ENCODE measurements around the gene CHD6. TPM values are rescaled to one million over a fixed set of nuclear protein-coding genes. Genes with fewer than 3 reads are reported as not detected.

CHD6 gene
- total RNA-seq, 6 experiments from 2014 or later, result 24.7 to 28.9 (median 27.1) TPM

DNA sequence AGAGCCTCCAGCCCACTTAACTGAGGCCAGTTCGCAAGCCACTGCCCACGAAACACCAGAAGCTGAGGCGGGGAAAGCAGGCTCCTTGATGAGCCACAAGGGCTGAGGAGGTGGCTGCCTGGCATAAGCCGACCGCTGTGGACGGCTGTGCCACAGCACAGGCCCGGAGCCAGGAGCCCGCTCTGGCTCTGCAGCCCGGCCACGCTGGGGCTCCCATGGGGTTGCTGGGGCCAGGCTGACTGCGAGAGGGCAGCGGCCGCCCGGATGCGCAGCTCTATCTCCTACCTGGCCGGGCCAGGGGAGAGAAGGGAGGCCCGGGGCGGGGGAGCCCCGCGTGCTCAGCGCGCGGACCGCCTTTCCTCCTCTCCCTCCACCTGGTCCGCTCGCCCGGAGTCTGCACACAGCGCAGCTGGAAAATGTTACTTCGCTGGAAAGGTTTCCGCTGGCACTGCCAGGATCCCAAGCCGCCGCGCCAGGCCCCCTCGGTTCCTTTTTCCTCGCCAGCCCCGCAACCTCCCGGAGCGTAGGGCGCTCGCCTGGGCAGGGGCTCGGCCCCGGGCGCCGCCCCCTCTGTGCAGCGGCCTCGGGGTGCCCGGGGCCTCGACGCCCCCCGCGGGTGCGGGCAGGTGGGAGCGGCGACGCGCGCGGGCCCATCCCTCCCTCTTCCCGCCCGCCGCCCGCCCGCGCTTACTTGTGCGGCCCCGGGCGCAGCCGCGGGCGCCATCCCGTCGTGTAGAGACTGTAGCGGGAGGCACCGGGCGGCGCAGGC is 252.2 kb downstream of the CHD6 start:
- H3K27me3 Mint-ChIP-seq (ENCODE audit: insufficient read depth), result peaks cover 41% of the 10 kb centered on the region
- no peak overlapping the region for H3K27ac Mint-ChIP-seq
- H3K4me1 Mint-ChIP-seq (ENCODE audit: low read depth), result peaks cover 5% of the 10 kb centered on the region; the same call in 1 of the 2 replicates
- 0 out of 2 replicates have a peak overlapping the region, but pooled peaks have one; percentile 4 for H3K4me3 Mint-ChIP-seq
- no peaks in the 10 kb centered on the region for H3K9me3 Mint-ChIP-seq
- TF ChIP-seq, protein P1, sequence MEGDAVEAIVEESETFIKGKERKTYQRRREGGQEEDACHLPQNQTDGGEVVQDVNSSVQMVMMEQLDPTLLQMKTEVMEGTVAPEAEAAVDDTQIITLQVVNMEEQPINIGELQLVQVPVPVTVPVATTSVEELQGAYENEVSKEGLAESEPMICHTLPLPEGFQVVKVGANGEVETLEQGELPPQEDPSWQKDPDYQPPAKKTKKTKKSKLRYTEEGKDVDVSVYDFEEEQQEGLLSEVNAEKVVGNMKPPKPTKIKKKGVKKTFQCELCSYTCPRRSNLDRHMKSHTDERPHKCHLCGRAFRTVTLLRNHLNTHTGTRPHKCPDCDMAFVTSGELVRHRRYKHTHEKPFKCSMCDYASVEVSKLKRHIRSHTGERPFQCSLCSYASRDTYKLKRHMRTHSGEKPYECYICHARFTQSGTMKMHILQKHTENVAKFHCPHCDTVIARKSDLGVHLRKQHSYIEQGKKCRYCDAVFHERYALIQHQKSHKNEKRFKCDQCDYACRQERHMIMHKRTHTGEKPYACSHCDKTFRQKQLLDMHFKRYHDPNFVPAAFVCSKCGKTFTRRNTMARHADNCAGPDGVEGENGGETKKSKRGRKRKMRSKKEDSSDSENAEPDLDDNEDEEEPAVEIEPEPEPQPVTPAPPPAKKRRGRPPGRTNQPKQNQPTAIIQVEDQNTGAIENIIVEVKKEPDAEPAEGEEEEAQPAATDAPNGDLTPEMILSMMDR (IDR thresholded peaks at IDR 0.05), result no peak
- no peak for DNase-seq
- H3K36me3 Mint-ChIP-seq (ENCODE audit: low read depth), result no peaks in the 10 kb centered on the region

DNA sequence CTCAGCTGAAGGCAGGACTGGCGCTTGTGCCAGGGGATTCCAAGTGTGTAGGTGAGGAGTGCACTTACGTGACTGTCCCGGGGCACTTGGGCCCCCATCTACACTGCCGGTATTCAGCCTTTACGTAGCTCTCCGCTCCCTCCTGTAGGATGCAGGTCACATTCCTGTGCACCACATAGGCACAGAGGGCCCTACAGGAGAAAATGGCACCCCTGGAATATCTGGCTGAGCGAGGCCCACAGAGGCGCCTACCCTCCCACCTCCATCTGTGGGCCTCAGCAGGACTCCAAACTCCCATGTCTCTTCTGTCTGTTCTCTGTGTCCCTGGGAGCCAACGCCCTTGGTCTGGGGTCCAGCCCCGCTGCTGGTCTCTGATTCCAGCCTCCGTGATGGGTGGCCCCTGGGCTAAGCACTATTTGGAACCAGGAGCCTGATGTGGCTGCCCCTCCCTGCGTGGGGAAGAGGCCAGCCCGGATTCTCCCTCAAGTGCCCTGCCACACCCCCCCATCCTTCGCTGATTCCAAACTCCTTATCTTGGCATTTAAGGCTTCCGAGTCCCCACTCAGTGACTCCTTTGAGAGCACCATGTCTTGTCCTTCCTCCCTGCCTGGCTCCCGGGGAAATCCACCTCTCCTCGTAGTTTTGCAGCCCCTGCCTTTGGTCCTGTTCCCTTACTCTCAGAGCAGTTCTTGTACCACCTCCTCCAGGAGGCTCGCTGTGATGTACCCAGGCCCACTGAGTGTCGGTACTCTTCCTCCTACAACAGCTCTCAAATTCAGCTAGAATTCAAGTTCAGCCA is 253.0 kb downstream of the CHD6 start:
- no peak overlapping the region for H3K27ac Mint-ChIP-seq
- DNase-seq, result no peak
- no peaks in the 10 kb centered on the region for H3K36me3 Mint-ChIP-seq (ENCODE audit: low read depth)
- peaks cover 40% of the 10 kb centered on the region for H3K27me3 Mint-ChIP-seq (ENCODE audit: insufficient read depth)
- peaks cover 5% of the 10 kb centered on the region; the same call in 1 of the 2 replicates for H3K4me1 Mint-ChIP-seq (ENCODE audit: low read depth)
- 0 out of 2 replicates have a peak overlapping the region, but pooled peaks have one; percentile 4 for H3K4me3 Mint-ChIP-seq
- TF ChIP-seq, protein P1 (IDR thresholded peaks at IDR 0.05), result no peak
- no peaks in the 10 kb centered on the region for H3K9me3 Mint-ChIP-seq

DNA sequence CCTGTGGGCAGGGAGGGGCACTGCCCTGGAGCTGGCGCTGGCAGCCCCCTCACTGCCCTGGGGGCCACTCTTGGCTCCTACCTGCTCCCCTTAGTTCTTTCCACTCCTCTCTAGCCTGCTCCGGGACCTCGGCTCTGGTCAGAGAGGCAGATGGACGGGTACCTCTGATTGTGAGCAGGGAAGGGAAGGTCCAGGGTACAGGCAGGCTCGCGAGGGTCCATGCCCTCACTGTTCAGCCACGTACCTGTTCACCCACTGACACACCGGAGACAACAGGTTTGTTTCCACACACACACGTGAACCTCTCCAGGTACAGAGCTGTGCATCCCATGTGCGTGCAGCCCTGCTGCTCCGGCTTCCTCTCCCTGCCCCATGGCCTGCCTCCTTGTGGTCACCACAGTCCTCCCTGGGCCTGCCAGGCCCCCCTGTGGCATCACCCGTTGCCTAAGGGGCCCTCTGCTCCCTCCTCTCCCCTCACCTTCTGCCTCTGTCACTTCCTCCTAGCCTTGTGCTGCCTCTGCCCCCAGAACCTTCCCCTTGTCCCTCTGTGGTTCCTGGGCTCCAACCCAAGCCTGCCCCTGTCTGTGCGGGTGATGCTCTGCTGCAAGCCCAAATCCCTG is 253.8 kb downstream of the CHD6 start:
- Mint-ChIP-seq H3K36me3 (ENCODE audit: low read depth) (no peaks in the 10 kb centered on the region), H3K27ac (no peak overlapping the region), H3K9me3 (no peaks in the 10 kb centered on the region), H3K4me3 (no peak overlapping the region), H3K27me3 (ENCODE audit: insufficient read depth) (peaks cover 40% of the 10 kb centered on the region), H3K4me1 (ENCODE audit: low read depth) (peaks cover 5% of the 10 kb centered on the region; the same call in 1 of the 2 replicates)
- TF ChIP-seq, protein P1 (IDR thresholded peaks at IDR 0.05), result peak; percentile 23; the same call in 1 of the 2 replicates
- DNase-seq, result no peak

DNA sequence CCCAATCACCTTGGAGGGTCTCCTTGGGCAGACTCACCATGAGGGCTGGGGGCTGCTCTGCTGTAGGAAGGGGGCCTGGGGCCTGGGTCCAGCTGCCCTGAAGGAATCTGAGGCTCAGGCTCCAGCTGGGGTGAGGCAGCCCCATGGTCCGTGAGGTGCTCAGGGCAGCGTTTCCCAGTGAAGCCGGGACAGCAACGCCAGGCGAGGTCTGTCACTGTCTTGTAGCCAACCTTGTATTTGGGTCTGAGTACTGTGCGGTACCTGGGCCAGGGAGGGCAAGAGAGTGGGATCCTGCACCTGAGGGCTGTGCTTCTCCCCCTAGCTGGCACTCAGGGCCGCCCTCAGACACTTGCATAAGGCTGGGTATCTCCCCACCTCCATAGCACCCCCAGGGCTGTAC is 254.6 kb downstream of the CHD6 start:
- H3K27me3 Mint-ChIP-seq (ENCODE audit: insufficient read depth), result peaks cover 38% of the 10 kb centered on the region
- DNase-seq, result no peak
- H3K9me3 Mint-ChIP-seq, result no peaks in the 10 kb centered on the region
- no peak overlapping the region for H3K27ac Mint-ChIP-seq
- TF ChIP-seq, protein P1 (IDR thresholded peaks at IDR 0.05), result no peak
- H3K36me3 Mint-ChIP-seq (ENCODE audit: low read depth), result no peaks in the 10 kb centered on the region
- H3K4me1 Mint-ChIP-seq (ENCODE audit: low read depth), result peaks cover 5% of the 10 kb centered on the region; the same call in 1 of the 2 replicates
- no peak overlapping the region for H3K4me3 Mint-ChIP-seq

DNA sequence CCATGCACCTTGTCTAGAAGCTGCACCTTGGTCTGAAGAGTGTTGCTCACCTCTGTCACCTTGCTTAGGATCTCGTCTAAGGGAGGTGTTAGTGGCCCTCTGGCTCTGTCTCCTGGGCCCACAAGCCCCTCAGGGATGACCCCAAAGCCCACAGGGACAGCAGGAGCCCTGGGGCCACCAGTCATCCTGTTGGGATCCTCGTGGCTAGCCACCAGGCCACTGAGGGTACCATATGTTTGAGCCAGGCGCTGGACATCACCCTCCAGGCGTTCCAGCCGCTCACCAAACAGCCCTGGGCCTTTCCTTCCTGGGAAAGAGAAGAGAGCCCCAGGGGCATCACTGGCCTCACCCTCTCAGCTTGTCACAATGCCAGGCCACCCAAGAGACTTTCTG is 255.4 kb downstream of the CHD6 start:
- H3K4me1 Mint-ChIP-seq (ENCODE audit: low read depth), result peaks cover 5% of the 10 kb centered on the region; the same call in 1 of the 2 replicates
- no peaks in the 10 kb centered on the region for H3K9me3 Mint-ChIP-seq
- no peaks in the 10 kb centered on the region for H3K36me3 Mint-ChIP-seq (ENCODE audit: low read depth)
- H3K4me3 Mint-ChIP-seq, result no peak overlapping the region
- no peak overlapping the region for H3K27ac Mint-ChIP-seq
- H3K27me3 Mint-ChIP-seq (ENCODE audit: insufficient read depth), result peaks cover 33% of the 10 kb centered on the region
- TF ChIP-seq, protein P1 (IDR thresholded peaks at IDR 0.05), result no peak
- no peak for DNase-seq

Data from HFFc6 (cell line).